ENCODE data around the gene ROCK2. TPM values are rescaled to one million over a fixed set of nuclear protein-coding genes. Genes with fewer than 3 reads are reported as not detected.

Gene ROCK2
- polyA plus RNA-seq, 3 donors: 2.8 to 10.2 (median 4.3) TPM

DNA sequence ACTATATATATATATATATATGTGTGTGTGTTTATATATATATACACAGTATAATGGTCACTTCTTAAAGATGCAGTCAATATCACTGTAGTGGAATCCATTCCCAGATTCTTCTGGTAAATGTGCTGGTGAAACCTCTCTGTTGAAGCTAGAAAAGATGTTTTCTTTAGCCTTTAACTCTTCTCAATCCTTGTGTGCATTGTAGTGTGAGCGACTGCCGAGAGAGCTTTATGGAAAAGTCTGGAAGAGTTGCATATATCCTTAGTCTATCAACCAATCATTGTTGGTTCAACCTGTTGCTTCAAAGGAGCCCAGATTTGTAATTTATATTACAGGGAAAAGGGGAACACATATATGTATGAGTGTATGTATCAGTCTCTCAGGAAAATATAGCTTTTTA, 161.5 kb downstream of the ROCK2 start:
- Histone ChIP-seq H3K4me2 (replicated peaks; ENCODE audit: extremely low read depth, low read length, poor library complexity, severe bottlenecking) (no peak overlapping the region), H3K27ac (ENCODE audit: low read depth in 1 of 2, low read length in 2 of 2) (no peak overlapping the region), H3K9ac (ENCODE audit: insufficient read depth, low read length, poor library complexity, severe bottlenecking) (no peak overlapping the region), H3K4me1 (ENCODE audit: control insufficient read depth in 1 of 2, insufficient read depth in 2 of 2, low read length in 2 of 2) (peaks cover 11 to 15% of the 10 kb centered on the region in 2 donors), H3K9me3 (replicated peaks in 1 of 2; ENCODE audit: control insufficient read depth in 1 of 2, insufficient read depth in 1 of 2, low read length in 2 of 2) (no peaks in the 10 kb centered on the region), H2AFZ (ENCODE audit: insufficient read depth, low read depth, low read length, poor library complexity, severe bottlenecking) (no peak overlapping the region), H3K4me3 (replicated peaks in 1 of 3; ENCODE audit: low read depth in 2 of 3, low read length in 3 of 3) (no peak overlapping the region), H4K20me1 (ENCODE audit: insufficient read depth, low read length) (no peaks in the 10 kb centered on the region), H3K36me3 (replicated peaks in 1 of 2; ENCODE audit: control insufficient read depth in 1 of 2, insufficient read depth in 2 of 2, low read length in 2 of 2) (peaks cover 13 to 77% of the 10 kb centered on the region in 2 donors), H3K79me2 (ENCODE audit: insufficient read depth, low read length) (no peaks in the 10 kb centered on the region), H3K27me3 (ENCODE audit: control insufficient read depth in 2 of 2, insufficient read depth in 2 of 2, low read length in 2 of 2) (no peaks in the 10 kb centered on the region)
- WGBS (ENCODE audit: insufficient coverage): no CpG with 5 or more reads among the region's 2 CpGs
- Mint-ChIP-seq H3K27me3 (ENCODE audit: low read depth in 3 of 3) (no peaks in the 10 kb centered on the region), H3K4me3 (no peak overlapping the region), H3K27ac (no peak overlapping the region), H3K4me1 (peaks cover 21% of the 10 kb centered on the region), H3K36me3 (peaks cover 52 to 60% of the 10 kb centered on the region in 2 donors), H3K9me3 (peaks cover 0 to 2% (median 0%) of the 10 kb centered on the region in 7 donors)
- no peak for TF ChIP-seq CTCF (IDR thresholded peaks at IDR 0.05)
- intact Hi-C loops (cut with micrococcal nuclease): no loop called here
- no peak for DNase-seq

- H3K9me3 ChIP-seq (replicated peaks in 1 of 2; ENCODE audit: control insufficient read depth in 1 of 2, insufficient read depth in 1 of 2, low read length in 2 of 2): no peaks in the 10 kb centered on the region
- peaks cover 13 to 65% of the 10 kb centered on the region in 2 donors for H3K36me3 ChIP-seq (replicated peaks in 1 of 2; ENCODE audit: control insufficient read depth in 1 of 2, insufficient read depth in 2 of 2, low read length in 2 of 2)
- no peak overlapping the region for H3K4me2 ChIP-seq (replicated peaks; ENCODE audit: extremely low read depth, low read length, poor library complexity, severe bottlenecking)
- Mint-ChIP-seq H3K9me3 (no peaks in the 10 kb centered on the region), H3K36me3 (peaks cover 40 to 61% of the 10 kb centered on the region in 2 donors), H3K27ac (no peak overlapping the region), H3K4me3 (no peak overlapping the region), H3K4me1 (peaks cover 26% of the 10 kb centered on the region), H3K27me3 (ENCODE audit: low read depth in 3 of 3) (no peaks in the 10 kb centered on the region)
- H3K9ac ChIP-seq (ENCODE audit: insufficient read depth, low read length, poor library complexity, severe bottlenecking): no peak overlapping the region
- TF ChIP-seq CTCF (IDR thresholded peaks at IDR 0.05): no peak
- H3K27ac ChIP-seq (ENCODE audit: low read depth in 1 of 2, low read length in 2 of 2): no peak overlapping the region
- no peaks in the 10 kb centered on the region for H4K20me1 ChIP-seq (ENCODE audit: insufficient read depth, low read length)
- H2AFZ ChIP-seq (ENCODE audit: insufficient read depth, low read depth, low read length, poor library complexity, severe bottlenecking): no peak overlapping the region
- intact Hi-C loops (cut with micrococcal nuclease): no loop called here
- H3K79me2 ChIP-seq (ENCODE audit: insufficient read depth, low read length): no peaks in the 10 kb centered on the region
- H3K4me1 ChIP-seq (ENCODE audit: control insufficient read depth in 1 of 2, insufficient read depth in 2 of 2, low read length in 2 of 2): peaks cover 23 to 24% of the 10 kb centered on the region in 2 donors
- no peaks in the 10 kb centered on the region for H3K27me3 ChIP-seq (ENCODE audit: control insufficient read depth in 2 of 2, insufficient read depth in 2 of 2, low read length in 2 of 2)
- 92% methylated on average over 2 of the region's 6 CpGs for WGBS (ENCODE audit: insufficient coverage)
- DNase-seq: no peak
- H3K4me3 ChIP-seq (replicated peaks in 1 of 3; ENCODE audit: low read depth in 2 of 3, low read length in 3 of 3): no peak overlapping the region
Observed at GRCh38 chr2:11180653-11181052, 163.8 kb downstream of the ROCK2 start.
